WTC11 (cell line): ENCODE data around the gene ENDOV. TPM values are rescaled to one million over a fixed set of nuclear protein-coding genes. Genes with fewer than 3 reads are reported as not detected.

Experiments used
- ATAC-seq: fragments of 200-7000 bp; cut with Tn5 transposase; 2 replicates; pipeline ENCODE4 v1.10.0; 2021; ENCODE audit warnings: mild to moderate bottlenecking, moderate library complexity
- CTCF ChIA-PET: fragments of 300-600 bp; sonication (Branson Sonifier 250); formaldehyde crosslinking; loops from one replicate; lab custom pipeline; 2021; ENCODE audit warnings: antibody characterized with exemption; lab: Charles Lee
- POLR2A ChIA-PET: fragments of 350-600 bp; sonication (Branson Sonifier 250); formaldehyde crosslinking; loops from one replicate; lab custom pipeline; 2021; ENCODE audit warnings: antibody characterized with exemption; lab: Charles Lee
- DNase-seq: peaks from one replicate; pipeline ENCODE4 v3.0.0; 2021; ENCODE audit warnings: low spot score
- H3K27ac Mint-ChIP-seq: 2 replicates; pipeline ENCODE4 v1.8.0; 2021; ENCODE audit warnings: mixed read lengths
- H3K27me3 Mint-ChIP-seq: 2 replicates; pipeline ENCODE4 v1.8.0; 2021; ENCODE audit warnings: low read depth, mild to moderate bottlenecking, moderate library complexity, mixed read lengths
- H3K36me3 Mint-ChIP-seq: 2 replicates; pipeline ENCODE4 v1.8.0; 2021; ENCODE audit warnings: mixed read lengths
- H3K4me1 Mint-ChIP-seq: 2 replicates; pipeline ENCODE4 v1.8.0; 2022; ENCODE audit warnings: mixed read lengths
- H3K4me3 Mint-ChIP-seq: 2 replicates; pipeline ENCODE4 v1.8.0; 2021; ENCODE audit warnings: mild to moderate bottlenecking, moderate library complexity, mixed read lengths
- H3K9me3 Mint-ChIP-seq: 2 replicates; pipeline ENCODE4 v1.8.0; 2021; ENCODE audit warnings: mixed read lengths
- AFF4 ChIP-seq: sonication (generic); formaldehyde crosslinking; IDR thresholded peaks from 2 replicates; pipeline ENCODE4 v1.8.1; 2023; ENCODE audit warnings: mild to moderate bottlenecking, missing genetic modification reagents, borderline replicate concordance
- CBFB ChIP-seq: sonication (generic); formaldehyde crosslinking; IDR thresholded peaks from 2 replicates; pipeline ENCODE4 v1.8.1; 2022; ENCODE audit warnings: mild to moderate bottlenecking, low read depth, missing genetic modification reagents
- CDX4 ChIP-seq: fragments of 250-450 bp; sonication (Bioruptor Pico); IDR thresholded peaks from 2 replicates; pipeline ENCODE4 v1.9.0; 2021; ENCODE audit warnings: moderate library complexity, mild to moderate bottlenecking, inconsistent platforms, borderline replicate concordance
- E2F1 ChIP-seq: sonication (generic); formaldehyde crosslinking; IDR thresholded peaks from 2 replicates; pipeline ENCODE4 v1.8.0; 2022; ENCODE audit warnings: mild to moderate bottlenecking, missing genetic modification reagents
- EMX1 ChIP-seq: fragments of 250-450 bp; sonication (Bioruptor Pico); IDR thresholded peaks from 2 replicates; pipeline ENCODE4 v1.8.0; 2021; ENCODE audit warnings: mild to moderate bottlenecking
- ESRRA ChIP-seq: sonication (generic); formaldehyde crosslinking; IDR thresholded peaks from 2 replicates; pipeline ENCODE4 v1.8.1; 2022; ENCODE audit warnings: mild to moderate bottlenecking, missing genetic modification reagents, borderline replicate concordance
- FOXJ3 ChIP-seq: sonication (generic); formaldehyde crosslinking; IDR thresholded peaks from 2 replicates; pipeline ENCODE4 v1.9.0; 2021; ENCODE audit warnings: missing genetic modification reagents, mild to moderate bottlenecking, borderline replicate concordance
- FOXK1 ChIP-seq: sonication (generic); formaldehyde crosslinking; IDR thresholded peaks from 2 replicates; pipeline ENCODE4 v1.8.0; 2022; ENCODE audit warnings: mild to moderate bottlenecking, moderate library complexity, missing genetic modification reagents
- FOXP1 ChIP-seq: sonication (generic); formaldehyde crosslinking; IDR thresholded peaks from 2 replicates; pipeline ENCODE4 v1.8.0; 2022; ENCODE audit warnings: missing genetic modification reagents, mild to moderate bottlenecking, moderate library complexity, borderline replicate concordance
- GABPB1 ChIP-seq: sonication (generic); formaldehyde crosslinking; IDR thresholded peaks from 2 replicates; pipeline ENCODE4 v1.8.1; 2023; ENCODE audit warnings: mild to moderate bottlenecking, missing genetic modification reagents
- IRF2 ChIP-seq: sonication (generic); formaldehyde crosslinking; IDR thresholded peaks from 2 replicates; pipeline ENCODE4 v1.8.0; 2022; ENCODE audit warnings: low read depth, missing genetic modification reagents, borderline replicate concordance
- KAT7 ChIP-seq: sonication (generic); formaldehyde crosslinking; IDR thresholded peaks from 2 replicates; pipeline ENCODE4 v1.8.1; 2023; ENCODE audit warnings: missing genetic modification reagents, mild to moderate bottlenecking, borderline replicate concordance
- MAX ChIP-seq: sonication (generic); formaldehyde crosslinking; IDR thresholded peaks from 2 replicates; pipeline ENCODE4 v1.8.0; 2022; ENCODE audit warnings: mild to moderate bottlenecking, missing genetic modification reagents
- NR2C2 ChIP-seq: sonication (generic); formaldehyde crosslinking; IDR thresholded peaks from 2 replicates; pipeline ENCODE4 v1.8.0; 2022; ENCODE audit warnings: mild to moderate bottlenecking, missing genetic modification reagents
- OVOL2 ChIP-seq: fragments of 250-450 bp; sonication (Bioruptor Pico); IDR thresholded peaks from 2 replicates; pipeline ENCODE4 v1.9.0; 2021; ENCODE audit warnings: mild to moderate bottlenecking, borderline replicate concordance
- TCF7 ChIP-seq: sonication (generic); formaldehyde crosslinking; IDR thresholded peaks from 2 replicates; pipeline ENCODE4 v1.8.0; 2022; ENCODE audit warnings: mild to moderate bottlenecking, low read depth, missing genetic modification reagents, moderate library complexity
- TEAD1 ChIP-seq: sonication (generic); formaldehyde crosslinking; IDR thresholded peaks from 2 replicates; pipeline ENCODE4 v1.8.0; 2022; ENCODE audit warnings: mild to moderate bottlenecking, missing genetic modification reagents
- USF2 ChIP-seq: sonication (generic); formaldehyde crosslinking; IDR thresholded peaks from 2 replicates; pipeline ENCODE4 v1.8.1; 2023; ENCODE audit warnings: mild to moderate bottlenecking, missing genetic modification reagents, moderate library complexity
- ZNF219 ChIP-seq: sonication (generic); formaldehyde crosslinking; IDR thresholded peaks from 2 replicates; pipeline ENCODE4 v1.8.0; 2023; ENCODE audit warnings: missing genetic modification reagents, mild to moderate bottlenecking, borderline replicate concordance
- ZNF263 ChIP-seq: sonication (generic); formaldehyde crosslinking; IDR thresholded peaks from 2 replicates; pipeline ENCODE4 v1.8.1; 2022; ENCODE audit warnings: low read depth, mild to moderate bottlenecking, moderate library complexity, missing genetic modification reagents
- ZNF317 ChIP-seq: sonication (generic); formaldehyde crosslinking; IDR thresholded peaks from 2 replicates; pipeline ENCODE4 v1.8.1; 2023; ENCODE audit warnings: low read depth, mild to moderate bottlenecking, moderate library complexity, missing genetic modification reagents, borderline replicate concordance
- ZNF416 ChIP-seq: fragments of 250-450 bp; sonication (Bioruptor Pico); IDR thresholded peaks from 2 replicates; pipeline ENCODE4 v1.9.0; 2021; ENCODE audit warnings: mild to moderate bottlenecking, inconsistent platforms
- ZNF671 ChIP-seq: fragments of 250-450 bp; sonication (Bioruptor Pico); IDR thresholded peaks from 2 replicates; pipeline ENCODE4 v1.8.0; 2021; ENCODE audit warnings: mild to moderate bottlenecking
- total RNA-seq: library from RNA; stranded (reverse); gene quantifications from 3 replicates; pipeline ENCODE4 v1.2.3, GENCODE V29; 2021

The ENDOV gene
- total RNA-seq, 1 experiment from 2014 or later = 25.2 TPM

GRCh38 chr17:80437532-80437931, 22.6 kb downstream of the ENDOV start:
- Mint-ChIP-seq H3K27ac (no peak overlapping the region), H3K36me3 (no peaks in the 10 kb centered on the region), H3K27me3 (peaks cover 20% of the 10 kb centered on the region), H3K4me1 (no peaks in the 10 kb centered on the region), H3K4me3 (no peak overlapping the region), H3K9me3 (peaks cover 3% of the 10 kb centered on the region; the same call in 1 of the 2 replicates)
- TF ChIP-seq ZNF317 (CRISPR knock-in tag) (no peak), ZNF416 (CRISPR knock-in tag) (no peak), ZNF671 (CRISPR knock-in tag) (no peak), KAT7 (CRISPR knock-in tag) (no peak)
- ChIA-PET CTCF (interaction anchor here (3.3 kb wide), 1 partner anchor 10 kb away, joined by 17 read pairs; no protein-coding TSS in a partner anchor), POLR2A (no interaction called here)
- DNase-seq (no peak), ATAC-seq (no peak)

- Mint-ChIP-seq H3K4me3 (no peak overlapping the region), H3K27me3 (peaks cover 20% of the 10 kb centered on the region)
- no peak for ATAC-seq
- no peak for TF ChIP-seq CDX4
- no peak for TF ChIP-seq FOXJ3
- TF ChIP-seq GABPB1 = no peak
- TF ChIP-seq ZNF263 = no peak
- TF ChIP-seq OVOL2 = no peak
- TF ChIP-seq ESRRA (CRISPR knock-in tag) = no peak
- no peak for TF ChIP-seq TCF7 (CRISPR knock-in tag)
- no peak for TF ChIP-seq IRF2 (CRISPR knock-in tag)
- no peak for TF ChIP-seq NR2C2 (CRISPR knock-in tag)
- TF ChIP-seq FOXK1 (CRISPR knock-in tag) = no peak
- TF ChIP-seq USF2 (CRISPR knock-in tag) = no peak
- no peak for TF ChIP-seq FOXP1 (CRISPR knock-in tag)
- TF ChIP-seq MAX (CRISPR knock-in tag) = no peak
- TF ChIP-seq ZNF219 (CRISPR knock-in tag) = no peak
- TF ChIP-seq CBFB (CRISPR knock-in tag) = no peak
- no peak for TF ChIP-seq TEAD1 (CRISPR knock-in tag)
- TF ChIP-seq, all 79 proteins: peak for 0
- Mint-ChIP-seq H3K9me3 (peaks cover 3% of the 10 kb centered on the region; the same call in 1 of the 2 replicates), H3K36me3 (no peaks in the 10 kb centered on the region), H3K27ac (no peak overlapping the region), H3K4me1 (no peaks in the 10 kb centered on the region)
- ChIA-PET CTCF (interaction anchor here (1.0 to 3.3 kb wide), 2 partner anchors 12 to 37 kb away, joined by 3 to 17 read pairs; no protein-coding TSS in a partner anchor), POLR2A (no interaction called here)
- DNase-seq = no peak
Measured at GRCh38 chr17:80438806-80439205, 23.8 kb downstream of the ENDOV start.

GRCh38 chr17:80439499-80439898, 24.5 kb downstream of the ENDOV start:
- ATAC-seq = no peak
- POLR2A ChIA-PET = no interaction called here
- no peaks in the 10 kb centered on the region; the same call in 1 of the 2 replicates for H3K4me1 Mint-ChIP-seq
- CTCF ChIA-PET = interaction anchor here (3.3 kb wide), 1 partner anchor 12 kb away, joined by 17 read pairs; no protein-coding TSS in a partner anchor
- no peak for DNase-seq
- no peak overlapping the region for H3K27ac Mint-ChIP-seq
- TF ChIP-seq AFF4 (CRISPR knock-in tag) (no peak), E2F1 (CRISPR knock-in tag) (no peak), EMX1 (CRISPR knock-in tag) (no peak), CDX4 (no peak)
- H3K27me3 Mint-ChIP-seq = peaks cover 20% of the 10 kb centered on the region
- no peak overlapping the region for H3K4me3 Mint-ChIP-seq
- H3K9me3 Mint-ChIP-seq = peaks cover 3% of the 10 kb centered on the region; the same call in 1 of the 2 replicates
- no peaks in the 10 kb centered on the region for H3K36me3 Mint-ChIP-seq
